ENCODE measurements around the gene OR5H2.

DNA sequence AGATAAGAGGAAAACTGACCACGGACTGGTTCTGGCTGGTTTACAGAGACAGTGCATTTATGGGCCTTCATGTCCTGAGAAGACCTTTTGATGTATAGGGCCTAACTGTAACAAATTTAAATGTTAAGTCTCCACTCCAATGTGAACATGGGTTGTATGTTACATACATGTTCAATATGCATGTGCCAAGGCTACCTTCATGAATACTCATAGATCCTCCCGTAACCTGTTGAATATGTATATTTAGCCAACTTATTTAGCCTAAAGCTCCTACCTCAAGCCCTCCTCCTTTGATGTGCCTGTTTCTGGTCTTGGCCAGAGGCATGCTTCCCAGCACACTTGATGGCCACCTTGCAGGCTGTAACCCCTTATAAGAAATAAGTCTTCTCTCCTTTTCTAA lies at the start of gene OR5H2:
- TF ChIP-seq, protein P1, sequence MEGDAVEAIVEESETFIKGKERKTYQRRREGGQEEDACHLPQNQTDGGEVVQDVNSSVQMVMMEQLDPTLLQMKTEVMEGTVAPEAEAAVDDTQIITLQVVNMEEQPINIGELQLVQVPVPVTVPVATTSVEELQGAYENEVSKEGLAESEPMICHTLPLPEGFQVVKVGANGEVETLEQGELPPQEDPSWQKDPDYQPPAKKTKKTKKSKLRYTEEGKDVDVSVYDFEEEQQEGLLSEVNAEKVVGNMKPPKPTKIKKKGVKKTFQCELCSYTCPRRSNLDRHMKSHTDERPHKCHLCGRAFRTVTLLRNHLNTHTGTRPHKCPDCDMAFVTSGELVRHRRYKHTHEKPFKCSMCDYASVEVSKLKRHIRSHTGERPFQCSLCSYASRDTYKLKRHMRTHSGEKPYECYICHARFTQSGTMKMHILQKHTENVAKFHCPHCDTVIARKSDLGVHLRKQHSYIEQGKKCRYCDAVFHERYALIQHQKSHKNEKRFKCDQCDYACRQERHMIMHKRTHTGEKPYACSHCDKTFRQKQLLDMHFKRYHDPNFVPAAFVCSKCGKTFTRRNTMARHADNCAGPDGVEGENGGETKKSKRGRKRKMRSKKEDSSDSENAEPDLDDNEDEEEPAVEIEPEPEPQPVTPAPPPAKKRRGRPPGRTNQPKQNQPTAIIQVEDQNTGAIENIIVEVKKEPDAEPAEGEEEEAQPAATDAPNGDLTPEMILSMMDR (IDR thresholded peaks at IDR 0.05) = no peak
- no peak for TF ChIP-seq POLR2A (IDR thresholded peaks at IDR 0.05)

All from breast epithelium (tissue), 3 donors.